CD4-positive, alpha-beta memory T cell (primary cell): ENCODE data around the gene WDFY1. TPM values are rescaled to one million over a fixed set of nuclear protein-coding genes. Genes with fewer than 3 reads are reported as not detected.

Experiments
- CTCF ChIA-PET: fragments of 350-600 bp; sonication (Branson Sonifier 250); formaldehyde crosslinking; loops from one replicate; lab custom pipeline; 2021; ENCODE audit warnings: inconsistent platforms; ENCODE audit not compliant: partially characterized antibody; lab: Charles Lee
- POLR2A ChIA-PET: fragments of 350-600 bp; sonication (Branson Sonifier 250); formaldehyde crosslinking; loops from one replicate; lab custom pipeline; 2021; ENCODE audit not compliant: partially characterized antibody; lab: Charles Lee
- DNase-seq, 5 donors: peaks; one replicate each; pipeline versions ENCODE4 v3.0.0 to v3.0.0-alpha.2; 2020 to 2022; ENCODE audit warnings: mixed read lengths in 1 of 5
- H3K27ac ChIP-seq: one replicate; pipeline ENCODE4 v1.7.0; 2013; ENCODE audit warnings: low read depth, low read length
- H3K27me3 ChIP-seq: 2 replicates; pipeline ENCODE4 v1.7.0; 2013; ENCODE audit warnings: mild to moderate bottlenecking, low read length, moderate library complexity; ENCODE audit not compliant: insufficient read depth
- H3K36me3 ChIP-seq: 2 replicates; pipeline ENCODE4 v1.7.0; 2013; ENCODE audit warnings: mild to moderate bottlenecking, low read length, moderate library complexity; ENCODE audit not compliant: insufficient read depth
- H3K4me1 ChIP-seq: 2 replicates; pipeline ENCODE4 v1.7.0; 2013; ENCODE audit warnings: mild to moderate bottlenecking, low read length, moderate library complexity; ENCODE audit not compliant: insufficient read depth
- H3K4me3 ChIP-seq, 2 donors: one replicate each; pipeline ENCODE4 v1.7.0; 2013; ENCODE audit warnings: low read length in 2 of 2, mild to moderate bottlenecking in 1 of 2
- H3K9me3 ChIP-seq, 2 donors: one replicate each; pipeline ENCODE4 v1.7.0; 2013; ENCODE audit warnings: low read length in 2 of 2, control low read depth in 1 of 2; ENCODE audit not compliant: control insufficient read depth in 1 of 2
- H3K27ac Mint-ChIP-seq, 7 donors: one replicate each; pipeline ENCODE4 v1.8.0; 2020 to 2021; ENCODE audit warnings: mixed read lengths in 7 of 7, mild to moderate bottlenecking in 6 of 7, inconsistent platforms in 3 of 7, moderate library complexity in 3 of 7
- H3K27me3 Mint-ChIP-seq, 2 donors: one replicate each; pipeline ENCODE4 v1.8.0; 2020 to 2021; ENCODE audit warnings: mixed read lengths in 2 of 2
- H3K36me3 Mint-ChIP-seq, 2 donors: one replicate each; pipeline ENCODE4 v1.8.0; 2020 to 2021; ENCODE audit warnings: mixed read lengths in 2 of 2, inconsistent platforms in 1 of 2, mild to moderate bottlenecking in 1 of 2
- H3K4me1 Mint-ChIP-seq, 4 donors: one replicate each; pipeline ENCODE4 v1.8.0; 2020 to 2021; ENCODE audit warnings: mixed read lengths in 4 of 4, mild to moderate bottlenecking in 1 of 4
- H3K4me3 Mint-ChIP-seq, 8 donors: one replicate each; pipeline ENCODE4 v1.8.0; 2020 to 2021; ENCODE audit warnings: mixed read lengths in 8 of 8, mild to moderate bottlenecking in 7 of 8, moderate library complexity in 6 of 8, inconsistent platforms in 3 of 8
- H3K9me3 Mint-ChIP-seq, 8 donors: one replicate each; pipeline ENCODE4 v1.8.0; 2020 to 2021; ENCODE audit warnings: mixed read lengths in 8 of 8, mild to moderate bottlenecking in 5 of 8, inconsistent platforms in 3 of 8, moderate library complexity in 1 of 8
- intact Hi-C: fragments of 100-400 bp; cut with micrococcal nuclease; formaldehyde crosslinking; loops from one replicate; pipeline ENCODE4 v1.15.1; 2023
- polyA plus RNA-seq, 2 donors: library from polyadenylated mRNA; unstranded; fragments of 300-500 nt; fragmentation: Illumina TruSeq; gene quantifications; one replicate each; pipeline ENCODE4 v1.2.3, GENCODE V29; 2021
- total RNA-seq, 2 experiments: library from RNA; stranded (reverse); gene quantifications; one replicate each; pipeline ENCODE4 v1.2.3, GENCODE V29; 2021

Gene WDFY1
- total and polyA plus RNA-seq, 4 experiments from 2014 or later, result 26.5 to 37.7 (median 31.2) TPM

GRCh38 chr2:223909001-223909741 lies 36.0 kb downstream of the WDFY1 start:
- no peaks in the 10 kb centered on the region for H3K27me3 ChIP-seq
- Mint-ChIP-seq H3K27ac (peak overlapping the region in 1 of 7 donors; percentile 60), H3K9me3 (no peaks in the 10 kb centered on the region), H3K27me3 (no peaks in the 10 kb centered on the region), H3K36me3 (peaks cover 36 to 37% of the 10 kb centered on the region in 2 donors), H3K4me3 (no peak overlapping the region), H3K4me1 (peaks cover 0 to 15% (median 12%) of the 10 kb centered on the region in 4 donors)
- intact Hi-C loops, result no loop called here
- DNase-seq, result no peak
- H3K9me3 ChIP-seq, result no peaks in the 10 kb centered on the region
- no peaks in the 10 kb centered on the region for H3K36me3 ChIP-seq
- H3K27ac ChIP-seq, result no peak overlapping the region
- no peaks in the 10 kb centered on the region for H3K4me1 ChIP-seq
- CTCF ChIA-PET, result interaction anchor here (1.6 kb wide), 1 partner anchor 61 kb away, joined by 4 read pairs; no protein-coding TSS in a partner anchor
- POLR2A ChIA-PET, result no interaction called here
- no peak overlapping the region for H3K4me3 ChIP-seq

GRCh38 chr2:223908304-223908998 lies 36.7 kb downstream of the WDFY1 start:
- Histone ChIP-seq H3K27ac (no peak overlapping the region), H3K36me3 (no peaks in the 10 kb centered on the region), H3K27me3 (no peaks in the 10 kb centered on the region), H3K4me3 (no peak overlapping the region), H3K4me1 (no peaks in the 10 kb centered on the region), H3K9me3 (no peaks in the 10 kb centered on the region)
- H3K4me3 Mint-ChIP-seq, result no peak overlapping the region
- POLR2A ChIA-PET, result no interaction called here
- peaks cover 0 to 15% (median 12%) of the 10 kb centered on the region in 4 donors for H3K4me1 Mint-ChIP-seq
- peak overlapping the region in 3 of 7 donors; percentile 24 to 72 (median 37) for H3K27ac Mint-ChIP-seq
- no peaks in the 10 kb centered on the region for H3K9me3 Mint-ChIP-seq
- intact Hi-C loops, result no loop called here
- CTCF ChIA-PET, result interaction anchor here (0.5 to 1.6 kb wide), 2 partner anchors 20 to 62 kb away, joined by 4 to 5 read pairs; no protein-coding TSS in a partner anchor
- H3K36me3 Mint-ChIP-seq, result peaks cover 37 to 39% of the 10 kb centered on the region in 2 donors
- no peak for DNase-seq
- H3K27me3 Mint-ChIP-seq, result no peaks in the 10 kb centered on the region

GRCh38 chr2:223905996-223906395 lies 39.1 kb downstream of the WDFY1 start:
- Histone ChIP-seq H3K4me1 (no peaks in the 10 kb centered on the region), H3K27ac (no peak overlapping the region), H3K4me3 (no peak overlapping the region), H3K27me3 (no peaks in the 10 kb centered on the region), H3K36me3 (peaks cover 8% of the 10 kb centered on the region), H3K9me3 (no peaks in the 10 kb centered on the region)
- Mint-ChIP-seq H3K4me3 (no peak overlapping the region), H3K27me3 (no peaks in the 10 kb centered on the region), H3K36me3 (peaks cover 36 to 42% of the 10 kb centered on the region in 2 donors), H3K4me1 (peaks cover 0 to 13% (median 10%) of the 10 kb centered on the region in 4 donors), H3K9me3 (no peaks in the 10 kb centered on the region), H3K27ac (peak overlapping the region in 1 of 7 donors; percentile 47)
- intact Hi-C loops, result no loop called here
- ChIA-PET CTCF (interaction anchor here (1.1 kb wide), 1 partner anchor 11 kb away, joined by 3 read pairs; no protein-coding TSS in a partner anchor), POLR2A (no interaction called here)
- no peak for DNase-seq

GRCh38 chr2:223901854-223902253 lies 43.3 kb downstream of the WDFY1 start:
- Mint-ChIP-seq H3K36me3 (peaks cover 47 to 60% of the 10 kb centered on the region in 2 donors), H3K27ac (no peak overlapping the region), H3K4me1 (peaks cover 0 to 14% (median 4%) of the 10 kb centered on the region in 4 donors), H3K27me3 (no peaks in the 10 kb centered on the region), H3K4me3 (no peak overlapping the region), H3K9me3 (no peaks in the 10 kb centered on the region)
- ChIA-PET CTCF (interaction anchor here (1.1 kb wide), 1 partner anchor 12 kb away, joined by 5 read pairs; no protein-coding TSS in a partner anchor), POLR2A (no interaction called here)
- Histone ChIP-seq H3K4me3 (no peak overlapping the region), H3K27ac (no peak overlapping the region), H3K27me3 (no peaks in the 10 kb centered on the region), H3K36me3 (peaks cover 26% of the 10 kb centered on the region), H3K9me3 (no peaks in the 10 kb centered on the region), H3K4me1 (no peaks in the 10 kb centered on the region)
- intact Hi-C loops, result no loop called here
- DNase-seq, result no peak

- no peak overlapping the region for H3K4me3 ChIP-seq
- no peak for DNase-seq
- no peaks in the 10 kb centered on the region for H3K27me3 ChIP-seq
- no peaks in the 10 kb centered on the region for H3K27me3 Mint-ChIP-seq
- H3K9me3 ChIP-seq, result no peaks in the 10 kb centered on the region
- H3K36me3 Mint-ChIP-seq, result peaks cover 47 to 65% of the 10 kb centered on the region in 2 donors
- intact Hi-C loops, result no loop called here
- ChIA-PET CTCF (interaction anchor here (1.1 kb wide), 1 partner anchor 11 kb away, joined by 5 read pairs; no protein-coding TSS in a partner anchor), POLR2A (no interaction called here)
- no peak overlapping the region for H3K27ac Mint-ChIP-seq
- H3K27ac ChIP-seq, result no peak overlapping the region
- H3K4me3 Mint-ChIP-seq, result no peak overlapping the region
- peaks cover 26% of the 10 kb centered on the region for H3K36me3 ChIP-seq
- H3K9me3 Mint-ChIP-seq, result no peaks in the 10 kb centered on the region
- peaks cover 0 to 15% (median 4%) of the 10 kb centered on the region in 4 donors for H3K4me1 Mint-ChIP-seq
- H3K4me1 ChIP-seq, result no peaks in the 10 kb centered on the region
Measured at GRCh38 chr2:223901311-223901710, 43.8 kb downstream of the WDFY1 start.

- POLR2A ChIA-PET, result no interaction called here
- Mint-ChIP-seq H3K27me3 (no peaks in the 10 kb centered on the region), H3K4me1 (peaks cover 0 to 15% (median 4%) of the 10 kb centered on the region in 4 donors), H3K27ac (no peak overlapping the region), H3K9me3 (no peaks in the 10 kb centered on the region), H3K4me3 (no peak overlapping the region), H3K36me3 (peaks cover 46 to 66% of the 10 kb centered on the region in 2 donors)
- Histone ChIP-seq H3K36me3 (peaks cover 26% of the 10 kb centered on the region), H3K9me3 (no peaks in the 10 kb centered on the region), H3K27ac (no peak overlapping the region), H3K4me1 (no peaks in the 10 kb centered on the region), H3K4me3 (no peak overlapping the region), H3K27me3 (no peaks in the 10 kb centered on the region)
- DNase-seq, result no peak
- intact Hi-C loops, result no loop called here
- CTCF ChIA-PET, result no interaction called here
Measured at GRCh38 chr2:223900531-223900930, 44.6 kb downstream of the WDFY1 start.

GRCh38 chr2:223900066-223900465 lies 45.1 kb downstream of the WDFY1 start:
- Mint-ChIP-seq H3K9me3 (no peaks in the 10 kb centered on the region), H3K4me1 (peaks cover 0 to 15% (median 4%) of the 10 kb centered on the region in 4 donors), H3K27me3 (no peaks in the 10 kb centered on the region), H3K27ac (no peak overlapping the region), H3K36me3 (peaks cover 47 to 66% of the 10 kb centered on the region in 2 donors), H3K4me3 (no peak overlapping the region)
- Histone ChIP-seq H3K4me3 (no peak overlapping the region), H3K36me3 (peaks cover 29% of the 10 kb centered on the region), H3K27me3 (no peaks in the 10 kb centered on the region), H3K4me1 (no peaks in the 10 kb centered on the region), H3K27ac (no peak overlapping the region), H3K9me3 (no peaks in the 10 kb centered on the region)
- DNase-seq, result no peak
- POLR2A ChIA-PET, result no interaction called here
- CTCF ChIA-PET, result no interaction called here
- intact Hi-C loops, result no loop called here
